ENCODE measurements around the gene RFC2. TPM values are rescaled to one million over a fixed set of nuclear protein-coding genes. Genes with fewer than 3 reads are reported as not detected.

The RFC2 gene
- total RNA-seq, 2 donors from 2014 or later, result 13.8 to 14.3 TPM

- no peak for DNase-seq
- no peak for ATAC-seq
- intact Hi-C loops (cut with DNase I), result no loop called here
Measured at GRCh38 chr7:74286131-74286530, 31.9 kb upstream of the RFC2 start.

DNA sequence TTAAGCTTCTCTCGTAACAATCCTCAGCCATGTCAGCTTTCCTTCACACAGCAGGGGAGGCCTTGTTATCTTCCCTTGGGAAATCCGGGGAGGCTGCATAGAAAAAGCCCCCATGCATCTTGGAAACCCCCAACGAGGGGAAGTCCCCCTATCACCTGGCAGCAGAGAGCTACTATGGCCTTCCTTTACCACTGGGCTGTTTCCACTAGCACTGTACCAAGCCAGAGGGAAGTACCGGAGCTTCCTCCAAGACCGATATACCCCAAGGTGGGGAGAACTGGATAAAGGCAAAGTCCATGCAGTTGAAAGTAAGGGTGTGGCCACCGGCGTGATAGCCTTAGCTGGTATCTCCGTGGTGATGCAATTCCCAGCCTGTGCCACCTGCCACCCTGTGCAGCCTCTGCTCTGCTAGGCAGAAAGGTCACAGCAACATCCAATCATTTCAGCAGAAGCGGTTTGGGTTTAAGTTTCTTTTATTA is 30.6 kb upstream of the RFC2 start:
- DNase-seq (no peak), ATAC-seq (no peak)
- intact Hi-C loops (cut with DNase I), result no loop called here

DNA sequence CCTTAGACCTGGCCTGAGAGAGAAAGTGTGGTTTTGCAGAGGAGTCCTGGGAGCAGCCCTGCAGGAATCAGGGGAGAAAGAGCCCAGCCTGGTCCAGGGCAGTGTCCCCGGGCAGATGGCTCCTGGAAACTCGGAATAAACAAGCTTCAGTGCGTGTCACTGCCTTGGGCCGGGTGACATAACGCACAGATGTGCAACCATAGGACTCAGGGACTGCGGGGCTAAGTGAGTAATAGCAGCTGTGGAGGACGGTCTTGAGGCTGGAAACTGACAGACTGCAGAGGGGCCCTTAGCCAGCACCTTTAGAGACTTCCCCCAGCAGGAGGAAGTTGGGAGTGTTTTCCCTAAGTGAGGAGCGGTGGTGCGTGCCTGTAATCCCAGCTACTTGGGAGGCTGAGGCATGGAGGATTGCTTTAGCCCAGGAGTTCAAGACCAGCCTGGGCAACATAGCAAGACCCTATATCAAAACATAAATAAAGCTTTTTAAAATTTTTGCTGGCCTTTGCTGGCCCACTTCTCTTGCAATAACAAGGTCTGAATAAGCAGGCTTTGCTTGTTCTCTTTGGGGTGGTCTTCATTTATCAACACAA is 29.8 kb upstream of the RFC2 start:
- DNase-seq (no peak), ATAC-seq (no peak)
- intact Hi-C loops (cut with DNase I), result no loop called here

DNA sequence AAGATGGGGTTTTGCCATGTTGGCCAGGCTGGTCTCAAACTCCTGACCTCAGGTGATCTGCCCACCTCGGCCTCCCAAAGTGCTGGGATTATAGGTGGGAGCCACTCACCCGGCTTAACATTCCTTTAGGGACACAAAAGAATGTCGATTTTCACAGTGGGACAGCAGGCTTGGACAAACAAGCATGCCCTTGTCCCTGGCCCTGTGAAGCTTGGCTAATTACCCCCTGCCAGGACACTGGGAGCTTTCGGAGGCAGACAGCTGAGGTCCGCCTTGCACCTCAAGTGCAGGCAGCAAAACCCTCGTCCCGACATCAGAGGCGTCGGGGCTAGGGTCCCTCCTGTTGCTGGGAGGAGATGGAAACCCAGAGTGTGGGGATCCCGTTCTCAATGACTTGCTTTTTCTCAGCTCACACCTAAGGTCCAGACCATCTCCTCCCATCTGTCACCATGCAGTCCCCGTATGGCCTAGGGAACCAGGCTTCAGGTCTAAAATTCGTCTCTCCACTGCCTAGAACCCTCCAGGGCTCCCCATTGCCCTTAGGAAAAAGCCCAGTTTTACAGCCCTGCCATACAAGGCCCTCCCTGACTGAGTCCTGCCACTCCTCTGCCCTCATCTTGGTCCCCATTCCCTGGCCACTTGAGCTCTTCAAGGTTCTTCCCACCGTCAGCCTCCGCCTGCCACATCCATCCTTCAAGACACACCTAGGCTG is 28.7 kb upstream of the RFC2 start:
- DNase-seq, result no peak
- ATAC-seq, result no peak
- intact Hi-C loops (cut with DNase I), result no loop called here

GRCh38 chr7:74280985-74281384 is 26.8 kb upstream of the RFC2 start:
- ATAC-seq (no peak), DNase-seq (no peak)
- intact Hi-C loops (cut with DNase I), result no loop called here

GRCh38 chr7:74277636-74278035 is 23.4 kb upstream of the RFC2 start:
- ATAC-seq (no peak), DNase-seq (no peak)
- intact Hi-C loops (cut with DNase I), result no loop called here

GRCh38 chr7:74275401-74275881 is 21.2 kb upstream of the RFC2 start:
- intact Hi-C loops (cut with DNase I), result no loop called here
- no peak for ATAC-seq
- no peak for DNase-seq

GRCh38 chr7:74272305-74273038 is 18.3 kb upstream of the RFC2 start:
- intact Hi-C loops (cut with DNase I), result no loop called here
- DNase-seq (peak; percentile 82), ATAC-seq (peak; percentile 86 to 92)

DNA sequence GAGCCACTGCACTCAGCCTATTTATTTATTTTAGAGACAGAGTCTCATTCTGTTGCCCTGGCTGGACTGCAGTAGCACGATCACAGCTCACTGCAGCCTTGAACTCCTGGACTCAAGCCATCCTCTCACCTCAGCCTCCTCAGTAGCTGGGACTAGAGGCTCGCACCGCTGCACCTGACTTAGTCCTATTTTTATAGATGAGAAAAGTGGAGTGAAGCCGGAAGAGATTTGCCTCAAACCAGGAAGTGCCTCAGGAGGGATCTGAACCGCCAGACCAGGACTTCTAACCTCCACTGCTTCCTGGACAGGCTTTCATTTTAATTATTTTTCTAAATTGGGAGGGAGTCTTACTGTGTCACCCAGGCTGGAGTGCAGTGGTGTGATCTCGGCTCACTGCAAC is 17.5 kb upstream of the RFC2 start:
- DNase-seq (no peak), ATAC-seq (peak in 1 of 2 donors; percentile 7)
- intact Hi-C loops (cut with DNase I), result no loop called here

DNA sequence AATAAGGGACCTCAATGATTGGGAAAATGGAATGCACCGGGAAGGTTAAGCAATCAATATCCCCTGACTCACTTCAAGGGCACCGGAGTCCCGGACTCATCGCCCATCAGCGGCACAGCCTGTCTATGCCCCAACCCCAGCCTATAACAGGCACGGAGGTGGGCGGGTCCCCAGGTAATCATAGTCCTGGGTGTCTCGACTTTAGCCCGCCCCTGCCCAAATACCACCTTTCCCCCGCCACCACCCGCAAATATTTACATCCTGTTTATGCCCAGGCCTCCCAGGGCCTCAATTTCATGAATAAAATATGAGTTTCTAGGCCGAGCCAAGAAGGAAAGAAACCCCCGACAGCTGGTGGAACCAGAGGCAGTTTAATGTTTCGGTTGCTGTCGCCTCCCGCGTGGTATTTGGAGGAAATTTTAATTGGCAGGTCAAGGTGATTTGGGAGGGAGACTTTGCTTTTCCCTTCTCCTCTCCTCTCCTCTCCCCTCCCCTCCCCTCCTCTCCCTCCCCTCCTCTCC is 15.6 kb upstream of the RFC2 start:
- DNase-seq, result peak; percentile 57
- intact Hi-C loops (cut with DNase I), result no loop called here

GRCh38 chr7:74267756-74268565 is 13.8 kb upstream of the RFC2 start:
- ATAC-seq (no peak), DNase-seq (no peak)
- intact Hi-C loops (cut with DNase I), result no loop called here

More for the DNA sequence above, 15.6 kb upstream of the RFC2 start:
- ATAC-seq, result peak; percentile 35 to 51

DNA sequence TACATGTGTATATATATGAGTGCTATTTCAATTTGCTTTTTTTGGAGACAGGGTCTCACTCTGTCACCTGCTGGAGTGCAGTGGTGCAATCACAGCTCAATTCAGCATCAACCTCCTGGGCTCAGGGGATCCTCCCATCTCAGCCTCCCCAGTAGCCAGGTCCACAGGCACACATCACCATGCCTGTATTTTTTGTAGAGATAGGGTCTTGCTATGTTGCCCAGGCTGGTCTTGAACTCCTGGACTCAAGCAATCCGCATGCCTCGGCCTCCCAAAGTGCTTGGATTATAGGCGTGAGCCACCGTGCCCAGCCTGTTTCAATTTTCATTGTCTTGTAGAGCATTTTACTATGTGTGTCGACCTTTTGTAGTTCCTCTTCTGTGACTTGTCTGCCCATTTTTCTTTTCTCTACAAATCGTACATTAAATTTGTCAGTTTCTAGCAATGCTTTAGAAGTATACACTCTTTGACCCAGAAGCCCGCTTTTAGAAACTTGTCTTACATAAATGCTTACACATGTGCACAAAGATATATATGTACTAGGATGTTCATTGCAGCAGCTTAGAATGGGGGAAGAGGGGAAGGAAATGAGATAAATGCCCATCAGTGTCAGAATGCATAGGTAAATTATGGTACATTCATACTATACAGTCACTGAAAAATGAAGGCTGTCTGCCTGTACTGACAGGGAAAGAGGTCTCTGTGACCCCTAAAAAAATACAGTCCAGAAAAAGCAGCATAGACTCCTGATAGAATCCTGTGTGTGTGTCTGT is 12.2 kb upstream of the RFC2 start:
- intact Hi-C loops (cut with DNase I), result no loop called here
- ATAC-seq, result no peak
- DNase-seq, result no peak

GRCh38 chr7:74263399-74264120 is 9.4 kb upstream of the RFC2 start:
- intact Hi-C loops (cut with DNase I), result no loop called here
- DNase-seq, result no peak
- no peak for ATAC-seq

DNA sequence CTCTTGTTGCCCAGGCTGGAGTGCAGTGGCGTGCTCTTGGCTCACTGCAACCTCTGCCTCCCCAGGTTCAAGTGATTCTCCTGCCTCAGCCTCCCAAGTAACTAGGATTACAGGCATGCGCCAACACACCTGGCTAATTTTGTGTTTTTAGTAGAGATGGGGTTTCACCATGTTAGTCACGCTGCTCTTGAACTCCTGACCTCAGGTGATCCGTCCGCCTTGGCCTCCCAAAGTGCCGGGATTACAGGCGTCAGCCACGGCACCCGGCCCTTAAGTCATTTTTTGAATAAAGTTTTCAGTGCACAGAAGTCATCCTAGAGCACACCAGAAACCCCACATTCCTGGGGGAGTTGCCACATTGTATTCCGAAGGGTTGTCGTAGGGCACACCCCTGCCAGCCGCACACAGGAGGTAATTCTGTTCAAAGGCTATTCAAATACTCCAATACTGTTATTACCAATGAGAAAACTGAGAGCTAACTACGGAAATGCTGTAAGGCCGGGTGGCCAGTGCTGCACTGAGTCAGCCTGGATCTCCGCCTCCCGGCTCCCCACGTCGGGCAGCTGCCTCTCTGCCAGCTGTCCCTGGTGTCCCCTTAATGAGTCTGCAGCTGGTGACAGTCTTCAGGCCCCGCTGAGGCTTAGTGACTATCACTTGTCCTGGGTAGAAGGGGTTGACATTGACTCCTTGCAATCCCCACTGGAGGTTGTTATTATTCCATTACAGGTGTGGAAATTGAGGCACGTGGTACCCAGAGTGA is 8.6 kb upstream of the RFC2 start:
- intact Hi-C loops (cut with DNase I), result no loop called here
- ATAC-seq, result no peak
- no peak for DNase-seq

DNA sequence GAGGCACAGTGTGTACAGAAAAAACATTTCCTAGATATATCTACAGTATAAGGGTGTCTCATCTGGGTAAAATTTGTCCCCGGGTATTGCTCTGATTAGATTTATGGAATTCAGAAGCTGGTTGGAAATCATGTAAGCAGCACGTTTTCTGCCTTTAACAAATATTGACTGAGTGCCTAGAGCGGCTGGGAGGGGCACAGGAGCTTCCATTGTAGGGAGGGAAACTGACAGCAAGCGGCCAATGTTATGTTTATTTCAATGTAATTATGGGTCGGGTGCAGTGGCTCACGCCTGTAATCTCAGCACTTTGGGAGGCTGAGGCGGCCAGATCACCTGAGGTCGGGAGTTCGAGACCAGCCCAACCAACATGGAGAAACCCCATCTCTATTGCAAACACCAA is 4.4 kb upstream of the RFC2 start:
- intact Hi-C loops (cut with DNase I), result loop anchor here in 1 of 2 donors (5.0 kb wide), 1 partner anchor 34 kb away; no protein-coding TSS in a partner anchor
- DNase-seq (no peak), ATAC-seq (no peak)

DNA sequence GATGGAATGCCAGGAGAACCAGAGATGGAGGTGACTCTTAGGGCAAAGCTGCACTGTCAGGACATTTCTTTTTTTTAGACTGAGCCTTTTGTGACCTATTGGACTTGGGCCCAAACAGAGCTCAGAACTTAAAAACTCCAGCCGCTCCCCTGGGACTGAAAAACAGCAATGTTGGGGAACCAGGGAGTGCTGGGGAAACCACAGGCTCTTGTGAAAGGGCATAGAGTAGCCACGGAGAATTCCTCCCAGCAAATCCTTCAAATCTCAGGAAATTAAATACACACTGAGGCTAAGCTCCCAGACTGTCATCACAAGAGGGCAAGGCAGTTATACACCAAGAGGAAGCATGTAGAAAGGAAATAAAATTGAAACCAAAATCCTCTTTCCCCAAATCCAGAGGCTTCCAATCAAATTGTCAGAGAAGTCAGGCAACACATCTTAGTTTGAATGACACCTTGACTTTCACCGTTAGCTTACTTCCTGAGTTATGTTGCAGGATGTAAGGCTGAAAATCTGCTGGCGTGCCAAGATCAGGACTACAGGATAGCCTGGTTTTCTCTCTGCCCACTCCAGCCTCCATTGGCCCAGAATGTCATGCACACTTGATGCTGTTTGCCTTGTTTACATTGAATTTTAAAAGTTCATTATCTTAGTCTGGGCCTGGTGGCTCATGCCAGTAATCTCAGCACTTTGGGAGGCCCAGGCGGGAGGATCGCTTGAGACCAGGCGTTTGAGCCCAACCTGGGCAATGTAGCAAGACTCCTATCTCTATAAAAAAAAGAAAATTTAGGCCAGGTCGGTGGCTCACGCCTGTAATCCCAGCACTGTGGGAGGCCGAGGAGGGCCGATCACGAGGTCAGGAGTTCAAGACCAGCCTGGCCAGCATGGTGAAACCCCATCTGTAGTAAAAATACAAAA is 2.6 kb upstream of the RFC2 start:
- no peak for ATAC-seq
- peak; percentile 45 for DNase-seq
- intact Hi-C loops (cut with DNase I), result loop anchor here in 1 of 2 donors (5.0 kb wide), 1 partner anchor 36 kb away; no protein-coding TSS in a partner anchor
